OCI-LY3 (cell line): ENCODE measurements around the gene TACC3.

Experiments used
- H2AFZ ChIP-seq: fragments of 200-600, 300-600 bp; shearing (Covaris generic); 2 replicates; pipeline ENCODE4 v1.6.0; 2014; ENCODE audit warnings: antibody characterized with exemption, low read depth, low read length
- H3K27ac ChIP-seq: fragments of 200-600, 300-600 bp; sonication (generic); 2 replicates; pipeline ENCODE4 v1.5.1; 2014; ENCODE audit warnings: mild to moderate bottlenecking, low read length, moderate library complexity, mixed read lengths
- H3K27me3 ChIP-seq: fragments of 200-600, 300-600 bp; sonication (generic); 2 replicates; pipeline ENCODE4 v1.6.1; 2014; ENCODE audit warnings: low read depth, low read length, mixed read lengths
- H3K36me3 ChIP-seq: fragments of 200-600, 300-600 bp; sonication (generic); replicated peaks from 2 replicates; pipeline ENCODE3; 2014; ENCODE audit warnings: low read depth, low read length, mixed read lengths
- H3K4me1 ChIP-seq: fragments of 300-600, 200-600 bp; sonication (generic); 2 replicates; pipeline ENCODE4 v1.6.1; 2014; ENCODE audit warnings: low read length, mixed read lengths
- H3K4me2 ChIP-seq: fragments of 200-600, 300-600 bp; sonication (generic); 2 replicates; pipeline ENCODE4 v1.6.1; 2014; ENCODE audit warnings: low read length, mixed read lengths
- H3K4me3 ChIP-seq: fragments of 300-600, 200-600 bp; sonication (generic); 2 replicates; pipeline ENCODE4 v1.5.1; 2014; ENCODE audit warnings: antibody characterized with exemption, mild to moderate bottlenecking, low read length, moderate library complexity
- H3K79me2 ChIP-seq: fragments of 300-600, 200-600 bp; shearing (Covaris generic); 2 replicates; pipeline ENCODE4 v1.6.1; 2014; ENCODE audit warnings: mild to moderate bottlenecking, low read length, mixed read lengths
- H3K9ac ChIP-seq: fragments of 300-600, 200-600 bp; shearing (Covaris generic); 2 replicates; pipeline ENCODE4 v1.6.0; 2014; ENCODE audit warnings: mild to moderate bottlenecking, low read length, moderate library complexity
- H3K9me3 ChIP-seq: fragments of 200-600, 300-600 bp; shearing (Covaris generic); 2 replicates; pipeline ENCODE4 v1.6.1; 2014; ENCODE audit warnings: low read length, mixed read lengths; ENCODE audit not compliant: insufficient read depth
- H4K20me1 ChIP-seq: fragments of 200-600, 300-600 bp; sonication (generic); 2 replicates; pipeline ENCODE4 v1.6.1; 2016; ENCODE audit warnings: low read length, mixed read lengths; ENCODE audit not compliant: insufficient read depth
- CTCF ChIP-seq: fragments of 200-600, 300-600 bp; sonication (generic); IDR thresholded peaks from 2 replicates; pipeline ENCODE4 v1.5.1; 2014; ENCODE audit warnings: antibody characterized with exemption, low read length, low read depth
- EZH2phosphoT487 ChIP-seq: fragments of 200-600 bp; shearing (Covaris generic); IDR thresholded peaks from 2 replicates; pipeline ENCODE4 v1.6.1; 2018; ENCODE audit warnings: antibody characterized with exemption, mixed run types, low read depth

TACC3 gene

GRCh38 chr4:1721003-1721665, at the start of gene TACC3, which contains the start of gene TMEM129:
Gene TACC3, plus strand, starts transcription at chr4:1721521. Its CDS starts 1,901 bp downstream, at chr4:1723422.
Gene TMEM129, minus strand, starts transcription at chr4:1721323. Its CDS starts 486 bp downstream, at chr4:1720837.
- 0 out of 2 replicates have a peak, but pooled peaks cover 9% of the 10 kb centered on the region for H4K20me1 ChIP-seq
- H3K4me2 ChIP-seq: peak within 1 kb of the TSS; percentile 99
- H3K4me1 ChIP-seq: peaks cover 27% of the 10 kb centered on the region
- no peaks in the 10 kb centered on the region for H3K9me3 ChIP-seq
- H3K27me3 ChIP-seq: no peaks in the 10 kb centered on the region
- peaks cover 84% of the 10 kb centered on the region for H3K79me2 ChIP-seq
- peak within 1 kb of the TSS; percentile 98 for H3K4me3 ChIP-seq
- peak within 1 kb of the TSS; percentile 69 for H3K27ac ChIP-seq
- TF ChIP-seq CTCF (no peak), EZH2phosphoT487 (no peak)
- no peak within 1 kb of the TSS; the same call in 1 of the 2 replicates for H2AFZ ChIP-seq
- peak within 1 kb of the TSS; percentile 98 for H3K9ac ChIP-seq
- H3K36me3 ChIP-seq: peaks cover 26% of the 10 kb centered on the region

DNA sequence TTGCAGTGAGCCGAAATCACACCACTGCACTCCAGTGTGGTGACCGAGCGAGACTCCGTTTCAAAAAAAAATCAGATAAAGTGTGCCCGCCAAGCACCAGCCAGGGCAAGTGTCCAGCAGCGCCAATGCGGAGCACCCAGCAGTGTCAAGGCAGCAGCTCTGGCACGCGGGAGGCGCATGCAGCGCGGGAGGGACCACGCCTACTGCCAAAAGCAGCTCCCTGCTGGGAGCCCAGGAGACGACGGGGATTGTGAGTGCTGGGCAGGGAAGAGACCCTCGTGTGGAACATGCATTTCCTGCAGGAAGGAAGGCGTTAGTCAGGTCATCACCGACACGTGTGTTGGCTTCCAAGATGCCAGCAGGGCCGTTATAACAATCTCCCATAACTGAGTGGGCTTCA, 47.6 kb upstream of the TACC3 start:
- Histone ChIP-seq H2AFZ (no peak overlapping the region), H3K79me2 (no peaks in the 10 kb centered on the region), H3K4me2 (no peak overlapping the region), H3K9ac (no peak overlapping the region), H4K20me1 (no peaks in the 10 kb centered on the region), H3K9me3 (no peaks in the 10 kb centered on the region), H3K27me3 (no peaks in the 10 kb centered on the region), H3K4me3 (no peak overlapping the region), H3K27ac (no peak overlapping the region), H3K36me3 (no peaks in the 10 kb centered on the region), H3K4me1 (no peaks in the 10 kb centered on the region)
- no peak for TF ChIP-seq CTCF
- no peak for TF ChIP-seq EZH2phosphoT487

DNA sequence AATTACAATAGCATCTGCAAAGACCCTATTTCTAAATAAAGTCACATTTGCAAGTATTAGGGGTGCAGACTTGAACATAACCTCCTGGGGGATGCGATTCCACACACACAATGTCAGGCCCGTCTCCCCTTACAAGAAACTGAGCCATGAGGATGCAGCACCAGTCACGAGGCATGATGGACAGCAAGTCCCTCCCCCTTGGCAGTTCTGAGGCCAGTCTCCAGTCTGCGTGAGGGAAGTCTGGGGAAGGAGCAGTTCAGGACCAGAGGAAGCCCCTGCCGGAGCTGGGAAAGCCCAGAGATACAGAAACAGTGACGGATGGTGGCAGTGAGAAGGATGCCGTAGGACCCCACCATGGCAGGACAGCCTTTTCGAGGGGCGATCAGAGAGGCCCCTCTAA, 46.6 kb upstream of the TACC3 start:
- Histone ChIP-seq H3K79me2 (no peaks in the 10 kb centered on the region), H4K20me1 (no peaks in the 10 kb centered on the region), H3K9ac (no peak overlapping the region), H3K9me3 (no peaks in the 10 kb centered on the region), H3K27me3 (no peaks in the 10 kb centered on the region), H3K4me2 (no peak overlapping the region), H3K27ac (no peak overlapping the region), H2AFZ (no peak overlapping the region), H3K4me3 (no peak overlapping the region), H3K4me1 (no peaks in the 10 kb centered on the region), H3K36me3 (no peaks in the 10 kb centered on the region)
- TF ChIP-seq EZH2phosphoT487 (no peak), CTCF (no peak)

- no peaks in the 10 kb centered on the region for H3K36me3 ChIP-seq
- H3K79me2 ChIP-seq: no peaks in the 10 kb centered on the region
- no peak overlapping the region for H2AFZ ChIP-seq
- no peaks in the 10 kb centered on the region for H4K20me1 ChIP-seq
- TF ChIP-seq CTCF (no peak), EZH2phosphoT487 (no peak)
- no peaks in the 10 kb centered on the region for H3K27me3 ChIP-seq
- no peak overlapping the region for H3K9ac ChIP-seq
- H3K4me2 ChIP-seq: no peak overlapping the region
- no peaks in the 10 kb centered on the region for H3K4me1 ChIP-seq
- no peaks in the 10 kb centered on the region for H3K9me3 ChIP-seq
- no peak overlapping the region for H3K27ac ChIP-seq
- H3K4me3 ChIP-seq: no peak overlapping the region
These were observed 46.1 kb upstream of the TACC3 start for GRCh38 chr4:1675136-1675801.
